ENCODE data around the gene RGS19.

Gene RGS19

GRCh38 chr20:64069209-64069613, 10.1 kb downstream of the RGS19 start:
- no peak for TF ChIP-seq CTCF (IDR thresholded peaks at IDR 0.05)
- no peak for DNase-seq (ENCODE audit: low spot score)
- H3K4me3 ChIP-seq = no peak overlapping the region
- H3K27ac ChIP-seq = no peak overlapping the region

DNA sequence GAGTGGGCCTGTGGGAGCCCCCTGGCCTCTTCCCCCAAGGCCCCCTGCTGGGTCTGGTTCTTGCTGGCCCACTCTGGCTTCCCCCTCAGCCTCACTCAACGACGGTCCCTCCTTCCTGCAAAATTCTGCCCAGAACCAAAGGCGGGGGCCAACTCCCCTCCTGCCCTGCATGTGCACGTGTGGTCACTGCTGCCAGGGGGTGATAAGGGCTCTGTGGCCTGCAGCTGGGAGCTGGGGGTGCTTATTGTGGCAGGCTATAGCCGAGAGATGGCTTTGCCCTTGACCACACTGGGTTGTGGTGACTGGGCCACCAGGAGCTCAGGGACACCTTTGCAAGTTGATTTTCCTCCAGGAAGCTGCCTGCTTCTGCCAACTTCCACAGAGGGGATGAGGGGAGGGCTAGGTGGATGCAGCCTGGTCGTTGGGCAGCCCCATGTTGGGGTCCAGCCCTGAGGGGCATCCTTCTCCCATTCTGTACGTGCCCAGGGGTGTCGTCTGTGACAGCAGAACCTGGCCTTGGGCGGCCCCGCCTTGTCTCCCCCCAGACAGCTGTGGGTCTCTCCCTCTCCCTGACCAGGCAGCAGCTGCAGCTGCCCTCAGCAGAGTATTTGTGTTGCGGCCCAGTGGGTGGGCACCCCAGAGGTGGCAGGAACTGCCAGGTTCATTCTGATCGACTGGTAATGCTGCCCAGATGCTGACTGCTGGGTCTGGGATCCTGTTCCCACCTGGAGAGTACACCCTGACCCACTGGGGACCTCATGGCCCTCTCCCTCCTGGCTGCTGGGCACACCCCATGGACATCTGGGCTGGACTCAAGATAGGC, 10.7 kb downstream of the RGS19 start:
- no peak overlapping the region for H3K27ac ChIP-seq
- no peak for DNase-seq (ENCODE audit: low spot score)
- no peak overlapping the region for H3K4me3 ChIP-seq
- TF ChIP-seq CTCF (IDR thresholded peaks at IDR 0.05) = no peak

DNA sequence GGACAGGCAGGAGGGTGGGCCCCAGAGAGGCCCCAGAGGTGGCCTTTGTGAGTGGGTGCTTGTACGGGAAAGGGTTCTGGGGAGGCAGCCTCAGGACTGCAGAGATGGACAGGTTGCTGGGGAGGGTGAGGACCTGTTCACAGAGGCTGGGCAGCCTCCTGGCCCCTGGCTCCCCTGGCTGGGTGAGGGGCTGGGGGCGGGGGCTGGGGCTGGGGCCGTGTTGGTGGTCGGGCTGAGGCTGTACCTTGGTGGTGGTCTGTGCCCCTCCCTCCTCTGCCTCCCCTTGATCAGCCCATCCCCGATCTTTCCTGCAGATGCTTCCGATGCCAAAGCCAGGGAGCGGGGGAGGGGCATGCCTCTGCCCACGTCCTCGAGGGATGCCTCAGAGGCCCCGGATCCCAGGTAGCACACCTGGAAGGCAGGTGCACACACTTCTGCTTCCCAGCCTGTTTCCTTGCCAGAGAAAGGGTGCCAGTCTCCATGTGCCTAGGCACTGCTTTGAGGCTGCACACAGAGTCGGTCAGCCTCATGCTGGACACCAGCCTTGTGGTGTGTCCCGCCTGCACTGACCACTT, 11.5 kb downstream of the RGS19 start:
- Histone ChIP-seq H3K27ac (no peak overlapping the region), H3K4me3 (no peak overlapping the region)
- no peak for TF ChIP-seq CTCF (IDR thresholded peaks at IDR 0.05)
- no peak for DNase-seq (ENCODE audit: low spot score)

GRCh38 chr20:64067005-64067632, 12.2 kb downstream of the RGS19 start:
- no peak for DNase-seq (ENCODE audit: low spot score)
- no peak overlapping the region for H3K4me3 ChIP-seq
- H3K27ac ChIP-seq = no peak overlapping the region
- no peak for TF ChIP-seq CTCF (IDR thresholded peaks at IDR 0.05)

- no peak overlapping the region for H3K4me3 ChIP-seq
- no peak for DNase-seq (ENCODE audit: low spot score)
- H3K27ac ChIP-seq = no peak overlapping the region
- TF ChIP-seq CTCF (IDR thresholded peaks at IDR 0.05) = no peak
Measured at GRCh38 chr20:64065974-64066343, 13.4 kb downstream of the RGS19 start.

- H3K4me3 ChIP-seq = no peak overlapping the region
- H3K27ac ChIP-seq = no peak overlapping the region
- DNase-seq (ENCODE audit: low spot score) = no peak
- TF ChIP-seq CTCF (IDR thresholded peaks at IDR 0.05) = no peak
Measured at GRCh38 chr20:64065062-64065973, 14.0 kb downstream of the RGS19 start.
